GM19328 (cell line): ENCODE data around the gene CCNY.

Experiments
- ATAC-seq: cut with Tn5 transposase; IDR thresholded peaks from one replicate; pipeline ENCODE4 v1.9.1; 2021; ENCODE audit warnings: mild to moderate bottlenecking, moderate library complexity; ENCODE audit not compliant: unreplicated experiment

The CCNY gene

DNA sequence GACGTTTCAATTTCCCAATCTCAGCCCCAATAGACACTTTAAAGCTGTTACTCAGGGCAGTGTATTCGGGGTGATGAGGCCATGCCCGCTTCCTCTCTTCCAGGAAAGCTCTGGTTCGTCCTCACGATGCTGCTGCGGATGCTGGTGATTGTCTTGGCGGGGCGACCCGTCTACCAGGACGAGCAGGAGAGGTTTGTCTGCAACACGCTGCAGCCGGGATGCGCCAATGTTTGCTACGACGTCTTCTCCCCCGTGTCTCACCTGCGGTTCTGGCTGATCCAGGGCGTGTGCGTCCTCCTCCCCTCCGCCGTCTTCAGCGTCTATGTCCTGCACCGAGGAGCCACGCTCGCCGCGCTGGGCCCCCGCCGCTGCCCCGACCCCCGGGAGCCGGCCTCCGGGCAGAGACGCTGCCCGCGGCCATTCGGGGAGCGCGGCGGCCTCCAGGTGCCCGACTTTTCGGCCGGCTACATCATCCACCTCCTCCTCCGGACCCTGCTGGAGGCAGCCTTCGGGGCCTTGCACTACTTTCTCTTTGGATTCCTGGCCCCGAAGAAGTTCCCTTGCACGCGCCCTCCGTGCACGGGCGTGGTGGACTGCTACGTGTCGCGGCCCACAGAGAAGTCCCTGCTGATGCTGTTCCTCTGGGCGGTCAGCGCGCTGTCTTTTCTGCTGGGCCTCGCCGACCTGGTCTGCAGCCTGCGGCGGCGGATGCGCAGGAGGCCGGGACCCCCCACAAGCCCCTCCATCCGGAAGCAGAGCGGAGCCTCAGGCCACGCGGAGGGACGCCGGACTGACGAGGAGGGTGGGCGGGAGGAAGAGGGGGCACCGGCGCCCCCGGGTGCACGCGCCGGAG is 271.4 kb downstream of the CCNY start:
- no peak for ATAC-seq

DNA sequence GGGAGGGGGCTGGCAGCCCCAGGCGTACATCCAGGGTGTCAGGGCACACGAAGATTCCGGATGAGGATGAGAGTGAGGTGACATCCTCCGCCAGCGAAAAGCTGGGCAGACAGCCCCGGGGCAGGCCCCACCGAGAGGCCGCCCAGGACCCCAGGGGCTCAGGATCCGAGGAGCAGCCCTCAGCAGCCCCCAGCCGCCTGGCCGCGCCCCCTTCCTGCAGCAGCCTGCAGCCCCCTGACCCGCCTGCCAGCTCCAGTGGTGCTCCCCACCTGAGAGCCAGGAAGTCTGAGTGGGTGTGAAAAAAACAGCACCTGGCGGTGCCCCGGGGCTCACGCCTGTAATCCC is 272.0 kb downstream of the CCNY start:
- ATAC-seq = no peak

DNA sequence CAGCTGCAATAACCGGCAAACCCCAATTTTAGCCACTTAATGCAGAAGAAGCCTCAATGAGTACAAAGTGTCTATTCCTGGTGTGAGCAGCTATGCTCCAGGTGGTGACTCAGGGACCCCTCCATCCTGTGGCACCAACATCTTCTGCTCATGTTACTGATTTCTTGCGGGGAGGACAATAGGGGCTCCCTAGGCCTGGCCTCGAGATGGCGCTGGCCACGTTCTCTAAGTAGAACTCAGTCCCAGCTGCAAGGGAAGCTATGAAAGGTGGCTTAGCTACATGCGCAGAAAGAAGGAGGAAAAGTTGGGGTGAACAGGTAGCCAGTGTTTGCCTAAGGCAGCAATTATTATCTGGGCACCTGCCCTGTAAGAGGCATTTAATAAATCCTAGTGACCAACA is 275.4 kb downstream of the CCNY start:
- ATAC-seq = no peak

DNA sequence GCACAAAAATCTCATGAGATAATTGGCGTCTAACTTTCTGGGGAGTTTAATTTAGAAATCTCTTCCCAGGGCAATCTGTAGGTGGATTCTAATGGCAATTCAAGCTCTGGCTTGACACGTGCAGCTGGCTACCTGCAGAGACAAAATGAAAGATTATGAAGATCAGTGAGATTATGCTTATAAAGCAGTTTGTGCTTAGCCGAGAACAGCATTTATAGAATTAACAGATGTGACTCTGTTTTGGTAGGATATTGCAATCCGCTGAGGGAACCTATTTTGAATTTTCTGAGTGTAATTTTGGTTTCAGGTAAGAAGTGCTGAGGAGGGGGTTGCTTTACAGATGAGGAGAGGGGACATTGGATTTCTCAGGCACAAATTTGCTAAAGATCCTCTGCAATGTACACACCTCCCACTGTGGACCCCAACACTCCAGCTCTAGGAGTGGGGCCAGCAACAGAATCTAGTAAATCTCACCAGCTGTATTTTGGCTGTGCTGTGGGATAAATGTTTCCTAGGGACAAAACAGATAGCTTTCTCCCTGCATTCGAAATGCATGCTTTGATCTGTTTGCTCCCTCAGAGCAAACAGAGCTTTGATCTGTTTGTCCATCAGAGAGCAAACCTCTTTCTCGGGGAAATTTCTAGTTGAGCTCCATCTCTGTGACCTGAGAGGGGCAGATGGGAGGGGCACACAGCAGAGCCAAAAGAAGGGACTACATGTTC is 276.2 kb downstream of the CCNY start:
- ATAC-seq = no peak

DNA sequence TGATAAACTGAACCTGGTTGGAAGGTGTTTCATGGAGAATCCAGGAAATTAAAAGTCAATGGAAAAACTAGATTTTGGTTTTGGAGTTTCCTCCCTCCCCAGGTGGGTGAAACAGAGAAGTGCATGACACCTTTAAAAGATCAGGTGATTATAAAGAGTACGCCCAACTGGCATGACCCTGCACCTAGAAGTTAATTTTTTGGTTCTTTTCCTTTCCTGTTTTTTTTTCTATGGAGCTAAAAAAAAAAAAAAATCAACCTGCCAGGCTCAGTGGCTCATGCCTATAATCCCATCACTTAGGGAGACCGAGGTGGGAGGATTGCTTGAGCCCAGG is 276.8 kb downstream of the CCNY start:
- no peak for ATAC-seq

DNA sequence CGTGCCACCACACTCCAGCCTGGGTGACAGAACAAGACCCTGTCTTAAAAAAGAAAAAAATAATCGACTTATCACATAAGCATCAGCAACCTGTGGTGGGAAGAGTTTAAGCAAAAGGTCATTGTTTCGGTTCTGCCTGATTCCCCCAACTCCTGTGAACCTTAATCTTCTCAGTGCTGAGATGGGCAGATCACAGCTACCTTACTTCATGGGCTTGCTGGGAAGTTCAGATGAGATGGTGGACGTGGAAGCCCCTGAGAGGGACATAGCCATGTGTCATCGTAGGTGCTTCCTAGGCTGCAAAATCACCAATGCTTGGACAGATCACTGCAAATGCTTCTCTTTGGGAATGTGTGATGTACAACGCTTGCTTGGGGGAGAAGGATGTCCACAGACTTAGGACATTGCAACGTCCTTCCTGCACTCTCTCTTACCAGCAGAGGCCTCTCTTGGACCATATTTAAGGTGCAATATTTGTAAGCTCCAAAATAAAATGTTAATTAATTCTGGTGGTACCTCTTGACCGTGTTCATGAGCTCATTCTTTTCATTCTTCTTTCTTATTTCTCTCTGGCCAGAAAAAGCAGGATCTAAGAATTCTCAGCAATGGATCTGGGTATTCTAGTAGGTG is 277.4 kb downstream of the CCNY start:
- no peak for ATAC-seq

DNA sequence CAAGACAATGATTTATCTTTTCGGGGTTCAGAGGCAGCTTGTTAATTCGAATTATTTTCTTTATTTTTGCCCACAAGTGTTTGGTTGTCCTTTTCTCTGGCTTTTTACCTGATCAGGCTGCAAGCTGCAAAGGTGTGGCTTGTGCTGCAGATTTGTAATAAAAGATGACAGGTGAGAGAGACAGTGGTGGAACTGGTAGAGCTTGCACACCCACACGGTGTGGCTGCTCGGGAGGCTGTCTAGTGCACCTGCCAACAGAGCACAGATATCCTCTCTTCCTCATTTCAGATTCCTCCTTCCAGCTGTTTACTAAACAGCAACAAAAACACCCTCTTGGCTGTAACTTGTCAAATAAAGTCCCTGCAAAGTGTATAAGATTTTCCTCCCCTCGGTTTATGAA is 278.0 kb downstream of the CCNY start:
- ATAC-seq = no peak
